ENCODE measurements around the gene ADAMTS7.
"Not testable (repeated sequence)": the region's sequence is repeated elsewhere in the genome, so short reads cannot be mapped to it uniquely, and the experiment has no call there.

The ADAMTS7 gene

GRCh38 chr15:78811124-78811824, at the start of gene ADAMTS7:
TSS of gene ADAMTS7 (minus strand) at chr15:78811464. CDS start at chr15:78811220, 244 bp downstream.
- DNase-seq, result peak; percentile 36

GRCh38 chr15:78859971-78860719, 48.9 kb upstream of the ADAMTS7 start:
- DNase-seq, result peak; percentile 78

- no peak for DNase-seq
Measured at GRCh38 chr15:78855746-78856145, 44.5 kb upstream of the ADAMTS7 start.

- DNase-seq, result no peak
Measured at GRCh38 chr15:78854833-78855372, 43.6 kb upstream of the ADAMTS7 start.

GRCh38 chr15:78853500-78853899, 42.2 kb upstream of the ADAMTS7 start:
- no peak for DNase-seq

- DNase-seq, result no peak
Measured at GRCh38 chr15:78850941-78851755, 39.9 kb upstream of the ADAMTS7 start.

- DNase-seq, result no peak
Measured at GRCh38 chr15:78850352-78850751, 39.1 kb upstream of the ADAMTS7 start.

- not testable (repeated sequence) for DNase-seq
Measured at GRCh38 chr15:78847387-78847906, 36.2 kb upstream of the ADAMTS7 start.

GRCh38 chr15:78846906-78847305, 35.6 kb upstream of the ADAMTS7 start:
- not testable (repeated sequence) for DNase-seq

GRCh38 chr15:78842519-78842918, 31.3 kb upstream of the ADAMTS7 start:
- DNase-seq, result no peak

- no peak for DNase-seq
Measured at GRCh38 chr15:78841891-78842290, 30.6 kb upstream of the ADAMTS7 start.

- DNase-seq, result no peak
Measured at GRCh38 chr15:78841376-78841706, 30.1 kb upstream of the ADAMTS7 start.

GRCh38 chr15:78840661-78841375, 29.6 kb upstream of the ADAMTS7 start:
- peak; percentile 14 for DNase-seq

GRCh38 chr15:78839151-78839550, 27.9 kb upstream of the ADAMTS7 start:
- DNase-seq, result not testable (repeated sequence)

- no peak for DNase-seq
Measured at GRCh38 chr15:78838489-78838888, 27.2 kb upstream of the ADAMTS7 start.

GRCh38 chr15:78837543-78837942, 26.3 kb upstream of the ADAMTS7 start:
- no peak for DNase-seq

GRCh38 chr15:78837131-78837530, 25.9 kb upstream of the ADAMTS7 start:
- no peak for DNase-seq

- DNase-seq, result no peak
Measured at GRCh38 chr15:78836333-78836732, 25.1 kb upstream of the ADAMTS7 start.

- no peak for DNase-seq
Measured at GRCh38 chr15:78831229-78832207, 20.3 kb upstream of the ADAMTS7 start.

GRCh38 chr15:78830514-78831228, 19.4 kb upstream of the ADAMTS7 start:
- DNase-seq, result no peak

Measured in NCI-H1436 (cell line).